Endothelial cell of umbilical vein (primary cell): ENCODE measurements around the gene KRTAP10-10. TPM values are rescaled to one million over a fixed set of nuclear protein-coding genes. Genes with fewer than 3 reads are reported as not detected.

Experiments used
- BruUV-seq: library from RNA; stranded (reverse); fragments of 400-500 nt; replicated peaks from 2 replicates; lab custom pipeline; 2021; lab: Mats Ljungman, UMichigan
- CTCF ChIA-PET: fragments of 300-600, 350-600 bp; sonication (Branson Sonifier 250); formaldehyde crosslinking; loops from one replicate; lab custom pipeline; 2021; ENCODE audit warnings: antibody characterized with exemption, inconsistent platforms; lab: Charles Lee
- POLR2A ChIA-PET: fragments of 300-600, 350-600 bp; sonication (Branson Sonifier 250); formaldehyde crosslinking; loops from one replicate; lab custom pipeline; 2021; ENCODE audit warnings: antibody characterized with exemption, inconsistent platforms; lab: Charles Lee
- DNase-seq: peaks from one replicate; pipeline ENCODE4 v3.0.0-alpha.2; 2011; ENCODE audit warnings: low read depth, low spot score
- FAIRE-seq: peaks from 2 replicates; lab custom pipeline; 2011; peaks lifted over from hg19 to GRCh38; lab: Jason Lieb, UNC
- H2AFZ ChIP-seq: 2 replicates; pipeline ENCODE4 v1.6.0; 2012; ENCODE audit warnings: low read depth, low read length, control low read depth, inconsistent platforms
- H3K27ac ChIP-seq: 2 replicates; pipeline ENCODE4 v1.5.1; 2011; ENCODE audit warnings: low read depth, mild to moderate bottlenecking, control low read depth, low read length, moderate library complexity; ENCODE audit not compliant: insufficient read depth
- H3K27me3 ChIP-seq, 2 experiments: 2 replicates each; pipeline versions ENCODE4 v1.6.0 to v1.6.1; 2011; ENCODE audit warnings: low read length in 2 of 2, mixed read lengths in 1 of 2; ENCODE audit not compliant: control insufficient read depth in 2 of 2, insufficient read depth in 2 of 2
- H3K36me3 ChIP-seq, 2 experiments: 2 replicates in 1 of 2; 3 replicates in 1 of 2; pipeline ENCODE4 v1.5.1; 2011; ENCODE audit warnings: low read length in 2 of 2, mild to moderate bottlenecking in 1 of 2, moderate library complexity in 1 of 2; ENCODE audit not compliant: control insufficient read depth in 2 of 2, insufficient read depth in 2 of 2; ENCODE audit errors: extremely low read depth in 1 of 2
- H3K4me1 ChIP-seq: 3 replicates; pipeline ENCODE4 v1.5.1; 2011; ENCODE audit warnings: mild to moderate bottlenecking, low read length; ENCODE audit not compliant: control insufficient read depth, insufficient read depth; ENCODE audit errors: extremely low read depth
- H3K4me2 ChIP-seq: 2 replicates; pipeline ENCODE4 v1.6.1; 2011; ENCODE audit warnings: low read length, control low read depth, mixed read lengths; ENCODE audit not compliant: insufficient read depth
- H3K4me3 ChIP-seq, 3 experiments: fragments of 200-600 bp in 1 of 3; sonication (generic), shearing (Covaris generic) in 1 of 3; replicated peaks in 1 of 3; 2 replicates each; pipeline ENCODE4 v1.5.1; 2011 to 2016; ENCODE audit warnings: control low read depth in 3 of 3, low read length in 3 of 3, mild to moderate bottlenecking in 2 of 3, inconsistent platforms in 1 of 3, low read depth in 1 of 3, moderate library complexity in 1 of 3; ENCODE audit not compliant: insufficient read depth in 1 of 3
- H3K79me2 ChIP-seq: 2 replicates; pipeline ENCODE4 v1.6.0; 2012; ENCODE audit warnings: low read length, inconsistent platforms; ENCODE audit not compliant: control insufficient read depth, insufficient read depth
- H3K9ac ChIP-seq: replicated peaks from 2 replicates; pipeline ENCODE3; 2011; ENCODE audit warnings: low read length, control low read depth; ENCODE audit not compliant: insufficient read depth; ENCODE audit errors: extremely low read depth
- H3K9me1 ChIP-seq: replicated peaks from 3 replicates; pipeline ENCODE4 v1.6.0; 2011; ENCODE audit warnings: mild to moderate bottlenecking, low read length; ENCODE audit not compliant: control insufficient read depth, insufficient read depth; ENCODE audit errors: extremely low read depth
- H3K9me3 ChIP-seq: replicated peaks from 2 replicates; pipeline ENCODE4 v1.5.1; 2012; ENCODE audit warnings: low read length, inconsistent platforms; ENCODE audit not compliant: control insufficient read depth, insufficient read depth
- H4K20me1 ChIP-seq: replicated peaks from 2 replicates; pipeline ENCODE3; 2011; ENCODE audit warnings: mild to moderate bottlenecking, low read length; ENCODE audit not compliant: control insufficient read depth, insufficient read depth; ENCODE audit errors: extremely low read depth
- EZH2 ChIP-seq: IDR thresholded peaks from 2 replicates; pipeline ENCODE4 v1.6.1; 2012; ENCODE audit warnings: borderline replicate concordance, low read depth, mild to moderate bottlenecking, moderate library complexity, low read length, inconsistent platforms; ENCODE audit not compliant: severe bottlenecking
- FOS ChIP-seq: IDR thresholded peaks from 2 replicates; pipeline ENCODE4 v1.6.1; 2011; ENCODE audit warnings: mild to moderate bottlenecking, low read length, moderate library complexity, borderline replicate concordance; ENCODE audit not compliant: insufficient read depth
- GATA2 ChIP-seq: IDR thresholded peaks from 2 replicates; pipeline ENCODE4 v1.7.0; 2011; ENCODE audit warnings: low read depth, mild to moderate bottlenecking, moderate library complexity, mixed read lengths, low read length; ENCODE audit not compliant: insufficient read length, insufficient read depth
- JUN ChIP-seq: IDR thresholded peaks from 2 replicates; pipeline ENCODE4 v1.6.1; 2011; ENCODE audit warnings: borderline replicate concordance, low read depth; ENCODE audit not compliant: insufficient read length, insufficient read depth
- MAX ChIP-seq: IDR thresholded peaks from 2 replicates; pipeline ENCODE4 v1.6.1; 2011; ENCODE audit not compliant: insufficient read depth, insufficient read length
- MYC ChIP-seq: IDR thresholded peaks from one replicate; pipeline ENCODE4 v1.6.1; 2011; ENCODE audit warnings: mild to moderate bottlenecking, low read depth, low read length
- POLR2AphosphoS5 ChIP-seq: IDR thresholded peaks from 2 replicates; pipeline ENCODE4 v1.6.1; 2012; ENCODE audit warnings: low read depth, mild to moderate bottlenecking, control low read depth, low read length, moderate library complexity; ENCODE audit not compliant: insufficient read depth
- dilution Hi-C: fragments of 300-500 bp; cut with MboI; formaldehyde crosslinking; loops from one replicate; pipeline ENCODE4 v1.15.0; 2019; ENCODE audit warnings: low sequenced_read_pairs; ENCODE audit not compliant: extremely low pct_ligation_motif_present
- intact Hi-C: fragments of 100-400 bp; cut with micrococcal nuclease; formaldehyde crosslinking; loops from one replicate; pipeline ENCODE4 v1.10.0; 2022
- polyA plus RNA-seq, 4 experiments: library from polyadenylated mRNA; depleted of rRNA in 3 of 4; stranded (reverse) in 3 of 4; unstranded in 1 of 4; fragments of >200 nt; gene quantifications; 2 replicates each; pipeline versions ENCODE4 v1.2.1 to v1.2.3, GENCODE V29; 2011 to 2012; ENCODE audit warnings: missing spikeins in 1 of 4
- total RNA-seq: library from RNA; stranded (reverse); gene quantifications from 2 replicates; pipeline ENCODE4 v1.2.3, GENCODE V29; 2021

KRTAP10-10 gene
- total and polyA plus RNA-seq, 2 donors (not counting 3 experiments of a cell fraction or from before 2014, with no cell fraction given) = not detected

GRCh38 chr21:44650973-44651675 lies 14.0 kb downstream of the KRTAP10-10 start:
- DNase-seq = no peak
- H3K4me3 ChIP-seq = no peak overlapping the region
- no peak overlapping the region for H3K9ac ChIP-seq
- no TSS peak for BruUV-seq
- FAIRE-seq = no peak
- no peaks in the 10 kb centered on the region for H3K9me1 ChIP-seq
- TF ChIP-seq JUN = no peak
- no peak for TF ChIP-seq MAX
- TF ChIP-seq MYC = no peak
- ChIA-PET CTCF (no interaction called here), POLR2A (no interaction called here)
- intact Hi-C loops = no loop called here
- H3K27ac ChIP-seq = no peak overlapping the region
- no peaks in the 10 kb centered on the region for H3K27me3 ChIP-seq
- H3K4me2 ChIP-seq = no peak overlapping the region
- no peak overlapping the region for H2AFZ ChIP-seq
- H3K79me2 ChIP-seq = no peaks in the 10 kb centered on the region
- dilution Hi-C loops = no loop called here
- no peaks in the 10 kb centered on the region for H3K9me3 ChIP-seq
- H4K20me1 ChIP-seq = no peaks in the 10 kb centered on the region
- no peaks in the 10 kb centered on the region for H3K4me1 ChIP-seq
- no peaks in the 10 kb centered on the region for H3K36me3 ChIP-seq

GRCh38 chr21:44653123-44653522 lies 16.0 kb downstream of the KRTAP10-10 start:
- Histone ChIP-seq H3K4me3 (no peak overlapping the region), H3K27me3 (no peaks in the 10 kb centered on the region), H3K27ac (no peak overlapping the region), H2AFZ (no peak overlapping the region), H3K4me1 (no peaks in the 10 kb centered on the region), H3K36me3 (no peaks in the 10 kb centered on the region), H3K9ac (no peak overlapping the region), H3K9me1 (no peaks in the 10 kb centered on the region), H3K4me2 (no peak overlapping the region), H3K9me3 (no peaks in the 10 kb centered on the region), H4K20me1 (no peaks in the 10 kb centered on the region), H3K79me2 (no peaks in the 10 kb centered on the region)
- FAIRE-seq (no peak), DNase-seq (no peak)
- no TSS peak for BruUV-seq
- dilution Hi-C loops = no loop called here
- TF ChIP-seq FOS = no peak
- TF ChIP-seq EZH2 = no peak
- no peak for TF ChIP-seq MYC
- no peak for TF ChIP-seq GATA2
- no peak for TF ChIP-seq POLR2AphosphoS5
- POLR2A ChIA-PET = no interaction called here
- intact Hi-C loops = no loop called here
- CTCF ChIA-PET = interaction anchor here (1.0 kb wide), 1 partner anchor 23 kb away, joined by 3 read pairs; no protein-coding TSS in a partner anchor
